Measurements from ENCODE around the gene SRSF2. TPM values are rescaled to one million over a fixed set of nuclear protein-coding genes. Genes with fewer than 3 reads are reported as not detected.

The SRSF2 gene
- total and polyA plus RNA-seq, 9 of the 15 experiments (the other 6 are each of a cell fraction or from before 2014, with no cell fraction given): 161 to 583 (median 393) TPM

DNA sequence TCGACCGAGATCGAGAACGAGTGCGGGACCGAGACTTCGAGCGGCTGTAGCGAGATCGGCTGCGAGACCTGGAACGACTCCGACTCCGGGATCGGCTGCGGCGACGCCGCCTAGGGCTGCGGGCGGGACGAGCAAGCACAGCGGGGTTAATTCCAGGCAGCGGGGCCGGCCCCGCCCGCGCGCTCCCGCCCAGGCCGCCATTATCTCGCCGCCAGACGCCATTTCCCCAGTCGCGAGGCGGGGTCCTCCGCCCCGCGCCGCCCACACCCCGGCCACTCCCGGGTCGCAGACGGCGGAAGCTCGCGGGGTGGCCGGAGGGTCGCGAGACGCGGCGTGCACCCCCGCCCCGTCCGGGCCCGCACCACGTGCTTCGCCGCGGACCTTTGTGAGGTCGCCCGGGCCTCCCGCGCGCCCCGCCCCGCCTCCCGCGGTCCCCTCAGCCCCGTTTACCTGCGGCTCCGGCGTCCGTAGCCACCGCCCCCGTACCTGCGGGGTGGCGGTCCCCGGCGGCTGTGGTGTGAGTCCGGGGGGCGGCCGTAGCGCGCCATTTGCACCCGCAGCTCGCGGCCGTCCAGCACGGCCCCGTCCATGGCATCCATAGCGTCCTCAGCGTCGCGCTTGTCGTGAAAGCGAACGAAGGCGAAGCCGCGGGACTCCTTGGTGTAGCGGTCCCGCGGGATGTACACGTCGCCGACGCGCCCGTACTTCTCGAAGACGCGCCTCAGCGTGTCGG is 616 bp downstream of the SRSF2 start (continued):
- TF ChIP-seq, protein P1, sequence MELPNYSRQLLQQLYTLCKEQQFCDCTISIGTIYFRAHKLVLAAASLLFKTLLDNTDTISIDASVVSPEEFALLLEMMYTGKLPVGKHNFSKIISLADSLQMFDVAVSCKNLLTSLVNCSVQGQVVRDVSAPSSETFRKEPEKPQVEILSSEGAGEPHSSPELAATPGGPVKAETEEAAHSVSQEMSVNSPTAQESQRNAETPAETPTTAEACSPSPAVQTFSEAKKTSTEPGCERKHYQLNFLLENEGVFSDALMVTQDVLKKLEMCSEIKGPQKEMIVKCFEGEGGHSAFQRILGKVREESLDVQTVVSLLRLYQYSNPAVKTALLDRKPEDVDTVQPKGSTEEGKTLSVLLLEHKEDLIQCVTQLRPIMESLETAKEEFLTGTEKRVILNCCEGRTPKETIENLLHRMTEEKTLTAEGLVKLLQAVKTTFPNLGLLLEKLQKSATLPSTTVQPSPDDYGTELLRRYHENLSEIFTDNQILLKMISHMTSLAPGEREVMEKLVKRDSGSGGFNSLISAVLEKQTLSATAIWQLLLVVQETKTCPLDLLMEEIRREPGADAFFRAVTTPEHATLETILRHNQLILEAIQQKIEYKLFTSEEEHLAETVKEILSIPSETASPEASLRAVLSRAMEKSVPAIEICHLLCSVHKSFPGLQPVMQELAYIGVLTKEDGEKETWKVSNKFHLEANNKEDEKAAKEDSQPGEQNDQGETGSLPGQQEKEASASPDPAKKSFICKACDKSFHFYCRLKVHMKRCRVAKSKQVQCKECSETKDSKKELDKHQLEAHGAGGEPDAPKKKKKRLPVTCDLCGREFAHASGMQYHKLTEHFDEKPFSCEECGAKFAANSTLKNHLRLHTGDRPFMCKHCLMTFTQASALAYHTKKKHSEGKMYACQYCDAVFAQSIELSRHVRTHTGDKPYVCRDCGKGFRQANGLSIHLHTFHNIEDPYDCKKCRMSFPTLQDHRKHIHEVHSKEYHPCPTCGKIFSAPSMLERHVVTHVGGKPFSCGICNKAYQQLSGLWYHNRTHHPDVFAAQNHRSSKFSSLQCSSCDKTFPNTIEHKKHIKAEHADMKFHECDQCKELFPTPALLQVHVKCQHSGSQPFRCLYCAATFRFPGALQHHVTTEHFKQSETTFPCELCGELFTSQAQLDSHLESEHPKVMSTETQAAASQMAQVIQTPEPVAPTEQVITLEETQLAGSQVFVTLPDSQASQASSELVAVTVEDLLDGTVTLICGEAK (IDR thresholded peaks at IDR 0.05): no peak
- TF ChIP-seq, protein P1 (CRISPR knock-in tag; IDR thresholded peaks at IDR 0.05): peak; percentile 64; the same call in 1 of the 2 replicates
- TF ChIP-seq, protein P2, sequence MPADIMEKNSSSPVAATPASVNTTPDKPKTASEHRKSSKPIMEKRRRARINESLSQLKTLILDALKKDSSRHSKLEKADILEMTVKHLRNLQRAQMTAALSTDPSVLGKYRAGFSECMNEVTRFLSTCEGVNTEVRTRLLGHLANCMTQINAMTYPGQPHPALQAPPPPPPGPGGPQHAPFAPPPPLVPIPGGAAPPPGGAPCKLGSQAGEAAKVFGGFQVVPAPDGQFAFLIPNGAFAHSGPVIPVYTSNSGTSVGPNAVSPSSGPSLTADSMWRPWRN (IDR thresholded peaks at IDR 0.05; ENCODE audit: low read depth): no peak
- TF ChIP-seq SREBF1 (IDR thresholded peaks at IDR 0.05; ENCODE audit: borderline replicate concordance, low read depth, low read length) (no peak), KLF16 (IDR thresholded peaks at IDR 0.05) (no peak), TGIF2 (CRISPR knock-in tag; IDR thresholded peaks at IDR 0.05) (peak; percentile 83), ATF7 (IDR thresholded peaks at IDR 0.05) (0 out of 2 replicates have a peak, but pooled peaks have one; percentile 9), ZNF124 (CRISPR knock-in tag; IDR thresholded peaks at IDR 0.05) (no peak), CAMTA2 (CRISPR knock-in tag; conservative IDR thresholded peaks at IDR 0.05) (no peak), ZNF197 (CRISPR knock-in tag; IDR thresholded peaks at IDR 0.05; ENCODE audit: low read depth) (no peak), E2F3 (CRISPR knock-in tag; IDR thresholded peaks at IDR 0.05) (peak; percentile 83)
- TF ChIP-seq, protein P3, sequence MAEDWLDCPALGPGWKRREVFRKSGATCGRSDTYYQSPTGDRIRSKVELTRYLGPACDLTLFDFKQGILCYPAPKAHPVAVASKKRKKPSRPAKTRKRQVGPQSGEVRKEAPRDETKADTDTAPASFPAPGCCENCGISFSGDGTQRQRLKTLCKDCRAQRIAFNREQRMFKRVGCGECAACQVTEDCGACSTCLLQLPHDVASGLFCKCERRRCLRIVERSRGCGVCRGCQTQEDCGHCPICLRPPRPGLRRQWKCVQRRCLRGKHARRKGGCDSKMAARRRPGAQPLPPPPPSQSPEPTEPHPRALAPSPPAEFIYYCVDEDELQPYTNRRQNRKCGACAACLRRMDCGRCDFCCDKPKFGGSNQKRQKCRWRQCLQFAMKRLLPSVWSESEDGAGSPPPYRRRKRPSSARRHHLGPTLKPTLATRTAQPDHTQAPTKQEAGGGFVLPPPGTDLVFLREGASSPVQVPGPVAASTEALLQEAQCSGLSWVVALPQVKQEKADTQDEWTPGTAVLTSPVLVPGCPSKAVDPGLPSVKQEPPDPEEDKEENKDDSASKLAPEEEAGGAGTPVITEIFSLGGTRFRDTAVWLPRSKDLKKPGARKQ (CRISPR knock-in tag; IDR thresholded peaks at IDR 0.05): no peak
- TF ChIP-seq, protein P4, sequence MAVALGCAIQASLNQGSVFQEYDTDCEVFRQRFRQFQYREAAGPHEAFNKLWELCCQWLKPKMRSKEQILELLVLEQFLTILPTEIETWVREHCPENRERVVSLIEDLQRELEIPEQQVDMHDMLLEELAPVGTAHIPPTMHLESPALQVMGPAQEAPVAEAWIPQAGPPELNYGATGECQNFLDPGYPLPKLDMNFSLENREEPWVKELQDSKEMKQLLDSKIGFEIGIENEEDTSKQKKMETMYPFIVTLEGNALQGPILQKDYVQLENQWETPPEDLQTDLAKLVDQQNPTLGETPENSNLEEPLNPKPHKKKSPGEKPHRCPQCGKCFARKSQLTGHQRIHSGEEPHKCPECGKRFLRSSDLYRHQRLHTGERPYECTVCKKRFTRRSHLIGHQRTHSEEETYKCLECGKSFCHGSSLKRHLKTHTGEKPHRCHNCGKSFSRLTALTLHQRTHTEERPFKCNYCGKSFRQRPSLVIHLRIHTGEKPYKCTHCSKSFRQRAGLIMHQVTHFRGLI (CRISPR knock-in tag; IDR thresholded peaks at IDR 0.05): no peak
- TF ChIP-seq, protein P5, sequence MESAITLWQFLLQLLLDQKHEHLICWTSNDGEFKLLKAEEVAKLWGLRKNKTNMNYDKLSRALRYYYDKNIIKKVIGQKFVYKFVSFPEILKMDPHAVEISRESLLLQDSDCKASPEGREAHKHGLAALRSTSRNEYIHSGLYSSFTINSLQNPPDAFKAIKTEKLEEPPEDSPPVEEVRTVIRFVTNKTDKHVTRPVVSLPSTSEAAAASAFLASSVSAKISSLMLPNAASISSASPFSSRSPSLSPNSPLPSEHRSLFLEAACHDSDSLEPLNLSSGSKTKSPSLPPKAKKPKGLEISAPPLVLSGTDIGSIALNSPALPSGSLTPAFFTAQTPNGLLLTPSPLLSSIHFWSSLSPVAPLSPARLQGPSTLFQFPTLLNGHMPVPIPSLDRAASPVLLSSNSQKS (CRISPR knock-in tag; IDR thresholded peaks at IDR 0.05): no peak

Measured in K562 (cell line).